Measurements from ENCODE around the gene NR1D2.
A peak's percentile ranks its signal among the peaks of the same experiment; 100 is the strongest.

Gene NR1D2

DNA sequence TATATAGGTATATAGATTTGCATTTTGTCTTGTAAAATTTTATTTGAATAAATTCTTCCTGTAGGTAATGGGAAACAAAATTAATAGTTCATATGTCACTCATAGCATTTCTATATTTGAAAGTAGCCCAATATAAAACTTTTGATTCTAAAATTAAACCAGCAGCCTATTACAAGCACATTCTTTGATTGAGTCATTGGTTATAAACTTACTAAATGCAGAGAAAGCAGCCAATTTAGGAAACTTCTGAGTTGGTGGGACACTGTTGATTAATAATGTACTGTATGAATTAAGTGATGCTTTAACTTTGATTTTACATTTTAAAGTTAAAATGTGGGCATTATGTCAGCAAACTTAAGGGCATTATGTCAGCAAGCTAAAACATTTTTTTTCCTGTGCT, 34.5 kb downstream of the NR1D2 start (continued):
- TF ChIP-seq, protein P1, sequence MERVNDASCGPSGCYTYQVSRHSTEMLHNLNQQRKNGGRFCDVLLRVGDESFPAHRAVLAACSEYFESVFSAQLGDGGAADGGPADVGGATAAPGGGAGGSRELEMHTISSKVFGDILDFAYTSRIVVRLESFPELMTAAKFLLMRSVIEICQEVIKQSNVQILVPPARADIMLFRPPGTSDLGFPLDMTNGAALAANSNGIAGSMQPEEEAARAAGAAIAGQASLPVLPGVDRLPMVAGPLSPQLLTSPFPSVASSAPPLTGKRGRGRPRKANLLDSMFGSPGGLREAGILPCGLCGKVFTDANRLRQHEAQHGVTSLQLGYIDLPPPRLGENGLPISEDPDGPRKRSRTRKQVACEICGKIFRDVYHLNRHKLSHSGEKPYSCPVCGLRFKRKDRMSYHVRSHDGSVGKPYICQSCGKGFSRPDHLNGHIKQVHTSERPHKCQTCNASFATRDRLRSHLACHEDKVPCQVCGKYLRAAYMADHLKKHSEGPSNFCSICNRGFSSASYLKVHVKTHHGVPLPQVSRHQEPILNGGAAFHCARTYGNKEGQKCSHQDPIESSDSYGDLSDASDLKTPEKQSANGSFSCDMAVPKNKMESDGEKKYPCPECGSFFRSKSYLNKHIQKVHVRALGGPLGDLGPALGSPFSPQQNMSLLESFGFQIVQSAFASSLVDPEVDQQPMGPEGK (tag by site-specific recombination; IDR thresholded peaks at IDR 0.05) = no peak
- TF ChIP-seq ZNF37A (tag by site-specific recombination; IDR thresholded peaks at IDR 0.05) (no peak), ZNF624 (tag by site-specific recombination; IDR thresholded peaks at IDR 0.05) (no peak), SP7 (tag by site-specific recombination; IDR thresholded peaks at IDR 0.05) (no peak), SCRT2 (tag by site-specific recombination; IDR thresholded peaks at IDR 0.05) (no peak), ZNF132 (tag by site-specific recombination; IDR thresholded peaks at IDR 0.05; ENCODE audit: borderline replicate concordance) (no peak), ZNF24 (tag by site-specific recombination; IDR thresholded peaks at IDR 0.05) (no peak), KLF1 (tag by site-specific recombination; IDR thresholded peaks at IDR 0.05) (no peak), ZNF530 (tag by site-specific recombination; IDR thresholded peaks at IDR 0.05; ENCODE audit: low read depth) (no peak), ZNF221 (tag by site-specific recombination; IDR thresholded peaks at IDR 0.05; ENCODE audit: borderline replicate concordance) (no peak), ZBTB1 (tag by site-specific recombination; IDR thresholded peaks at IDR 0.05) (no peak)

DNA sequence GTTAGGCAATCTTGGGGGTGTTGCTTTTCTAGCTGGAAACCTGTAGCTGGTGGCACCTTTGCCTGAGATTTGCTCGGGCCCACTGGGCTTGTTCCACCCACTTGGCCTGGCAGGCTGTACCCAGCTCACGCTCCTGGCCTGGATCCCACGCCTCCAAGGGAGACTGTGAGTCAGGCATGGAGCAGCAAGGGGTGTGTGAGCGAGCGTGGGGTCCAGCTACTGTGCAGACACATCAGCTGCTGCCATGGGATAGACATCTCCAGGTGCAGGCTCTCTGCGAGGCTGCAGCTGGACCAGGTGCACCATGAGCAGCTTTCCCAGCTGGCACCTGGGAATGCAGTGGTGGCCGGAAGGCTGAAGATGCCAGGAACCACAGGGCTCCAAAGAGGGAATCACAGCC, 36.0 kb downstream of the NR1D2 start:
- Histone ChIP-seq H3K36me3 (ENCODE audit: control insufficient read depth in 2 of 2, insufficient read depth in 1 of 2, low read length in 2 of 2) (peaks cover 0 to 26% of the 10 kb centered on the region in 2 experiments; a peak in 1 of 3 replicates), H3K4me1 (ENCODE audit: control insufficient read depth, insufficient read depth, low read length) (no peaks in the 10 kb centered on the region), H3K27ac (ENCODE audit: extremely low read depth, low read depth, low read length) (no peak overlapping the region), H3K4me3 (ENCODE audit: low read depth, low read length) (no peak overlapping the region), H3K9me3 (ENCODE audit: control insufficient read depth, insufficient read depth, low read depth, low read length) (no peaks in the 10 kb centered on the region)
- TF ChIP-seq, protein P2, sequence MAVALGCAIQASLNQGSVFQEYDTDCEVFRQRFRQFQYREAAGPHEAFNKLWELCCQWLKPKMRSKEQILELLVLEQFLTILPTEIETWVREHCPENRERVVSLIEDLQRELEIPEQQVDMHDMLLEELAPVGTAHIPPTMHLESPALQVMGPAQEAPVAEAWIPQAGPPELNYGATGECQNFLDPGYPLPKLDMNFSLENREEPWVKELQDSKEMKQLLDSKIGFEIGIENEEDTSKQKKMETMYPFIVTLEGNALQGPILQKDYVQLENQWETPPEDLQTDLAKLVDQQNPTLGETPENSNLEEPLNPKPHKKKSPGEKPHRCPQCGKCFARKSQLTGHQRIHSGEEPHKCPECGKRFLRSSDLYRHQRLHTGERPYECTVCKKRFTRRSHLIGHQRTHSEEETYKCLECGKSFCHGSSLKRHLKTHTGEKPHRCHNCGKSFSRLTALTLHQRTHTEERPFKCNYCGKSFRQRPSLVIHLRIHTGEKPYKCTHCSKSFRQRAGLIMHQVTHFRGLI (tag by site-specific recombination; IDR thresholded peaks at IDR 0.05) = no peak
- CTCF ChIA-PET = no interaction called here
- POLR2A ChIA-PET = interaction anchor here (1.9 kb wide), 1 partner anchor 64 kb away, joined by 5 read pairs; the partner anchor contains the start of genes NKIRAS1 and RPL15

DNA sequence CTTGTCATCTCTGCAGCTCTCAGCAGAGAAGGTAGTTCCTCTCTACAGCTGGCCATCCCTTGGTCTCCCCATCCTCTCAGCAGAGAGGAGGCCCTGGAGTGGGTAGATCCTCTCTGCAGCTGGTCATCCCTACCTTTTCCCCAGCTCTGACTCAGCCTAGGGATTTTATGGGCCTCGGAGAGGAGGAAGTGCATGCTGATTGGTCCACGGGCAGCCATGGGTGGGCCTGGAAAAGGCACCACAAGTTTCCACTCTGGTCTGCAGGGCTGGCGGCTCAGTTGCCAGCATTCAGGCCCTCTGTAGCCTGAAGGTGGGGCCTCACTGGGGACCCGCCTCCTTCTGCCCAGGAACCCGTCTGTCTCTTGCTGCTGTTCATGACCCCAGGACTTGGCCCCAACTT, 36.9 kb downstream of the NR1D2 start:
- Histone ChIP-seq H3K36me3 (ENCODE audit: control insufficient read depth in 2 of 2, insufficient read depth in 1 of 2, low read length in 2 of 2) (peaks cover 0 to 21% of the 10 kb centered on the region in 2 experiments; a peak in 1 of 3 replicates), H3K4me3 (ENCODE audit: low read depth, low read length) (no peak overlapping the region), H3K27ac (ENCODE audit: extremely low read depth, low read depth, low read length) (no peak overlapping the region), H3K4me1 (ENCODE audit: control insufficient read depth, insufficient read depth, low read length) (no peaks in the 10 kb centered on the region), H3K9me3 (ENCODE audit: control insufficient read depth, insufficient read depth, low read depth, low read length) (no peaks in the 10 kb centered on the region)
- ChIA-PET POLR2A (interaction anchor here (1.9 kb wide), 1 partner anchor 65 kb away, joined by 5 read pairs; the partner anchor contains the start of genes NKIRAS1 and RPL15), CTCF (no interaction called here)
- peak; percentile 64 for TF ChIP-seq SETDB1 (IDR thresholded peaks at IDR 0.05; ENCODE audit: insufficient read length, low read length)
- no peak for TF ChIP-seq FEZF1 (tag by site-specific recombination; IDR thresholded peaks at IDR 0.05)
- TF ChIP-seq MZF1 (tag by site-specific recombination; IDR thresholded peaks at IDR 0.05; ENCODE audit: borderline replicate concordance) = peak; percentile 38; the same call in 1 of the 2 replicates
- TF ChIP-seq SP2 (tag by site-specific recombination; IDR thresholded peaks at IDR 0.05) = peak; percentile 39
- no peak for TF ChIP-seq PBX3 (CRISPR knock-in tag; IDR thresholded peaks at IDR 0.05)

All from HEK293 (cell line).